ENCODE measurements around the gene SH2D2A.

The SH2D2A gene

DNA sequence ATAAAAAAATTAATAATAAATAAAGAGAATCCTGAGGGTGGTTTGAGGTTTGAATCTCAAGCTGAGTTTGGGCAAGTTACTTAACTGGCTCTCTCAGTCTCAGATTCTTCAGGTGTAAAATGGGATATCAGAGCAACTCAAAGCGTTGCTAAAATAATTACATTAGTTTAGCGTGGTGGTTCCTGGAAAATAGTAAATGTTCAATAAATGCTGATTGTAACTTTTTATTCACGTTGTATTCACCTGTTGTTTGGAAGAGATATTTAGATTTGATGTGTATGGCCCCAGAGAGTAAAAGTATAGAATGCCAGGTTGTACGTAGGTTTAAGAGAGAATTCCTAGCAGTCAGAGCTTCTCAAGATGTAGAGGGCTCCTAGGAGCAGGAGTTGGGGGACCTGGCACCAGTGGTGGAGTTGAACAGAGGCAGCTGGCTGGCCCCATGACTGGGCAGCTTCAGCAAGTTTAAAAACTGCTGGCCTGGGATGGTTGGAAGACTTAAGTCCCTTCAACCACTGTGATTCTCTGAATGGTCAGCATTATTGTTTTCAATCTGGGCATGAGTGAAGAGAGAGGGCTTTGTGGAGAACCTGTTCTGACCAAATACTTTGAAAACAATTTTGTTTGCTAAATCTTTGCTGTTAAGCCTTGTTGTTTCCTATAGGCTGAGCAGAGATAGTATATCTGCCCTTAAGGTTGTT lies 26.9 kb downstream of the SH2D2A start:
- no peaks in the 10 kb centered on the region for H3K27me3 ChIP-seq (ENCODE audit: insufficient read depth, poor library complexity, severe bottlenecking)
- H3K27ac ChIP-seq (ENCODE audit: poor library complexity, severe bottlenecking) = no peak overlapping the region
- H3K36me3 ChIP-seq (ENCODE audit: low read depth) = peaks cover 88% of the 10 kb centered on the region
- DNase-seq (ENCODE audit: low spot score) (no peak), ATAC-seq (ENCODE audit: low read depth) (no peak)
- TF ChIP-seq, protein P1, sequence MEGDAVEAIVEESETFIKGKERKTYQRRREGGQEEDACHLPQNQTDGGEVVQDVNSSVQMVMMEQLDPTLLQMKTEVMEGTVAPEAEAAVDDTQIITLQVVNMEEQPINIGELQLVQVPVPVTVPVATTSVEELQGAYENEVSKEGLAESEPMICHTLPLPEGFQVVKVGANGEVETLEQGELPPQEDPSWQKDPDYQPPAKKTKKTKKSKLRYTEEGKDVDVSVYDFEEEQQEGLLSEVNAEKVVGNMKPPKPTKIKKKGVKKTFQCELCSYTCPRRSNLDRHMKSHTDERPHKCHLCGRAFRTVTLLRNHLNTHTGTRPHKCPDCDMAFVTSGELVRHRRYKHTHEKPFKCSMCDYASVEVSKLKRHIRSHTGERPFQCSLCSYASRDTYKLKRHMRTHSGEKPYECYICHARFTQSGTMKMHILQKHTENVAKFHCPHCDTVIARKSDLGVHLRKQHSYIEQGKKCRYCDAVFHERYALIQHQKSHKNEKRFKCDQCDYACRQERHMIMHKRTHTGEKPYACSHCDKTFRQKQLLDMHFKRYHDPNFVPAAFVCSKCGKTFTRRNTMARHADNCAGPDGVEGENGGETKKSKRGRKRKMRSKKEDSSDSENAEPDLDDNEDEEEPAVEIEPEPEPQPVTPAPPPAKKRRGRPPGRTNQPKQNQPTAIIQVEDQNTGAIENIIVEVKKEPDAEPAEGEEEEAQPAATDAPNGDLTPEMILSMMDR (IDR thresholded peaks at IDR 0.05; ENCODE audit: poor library complexity, severe bottlenecking) = no peak
- no peak overlapping the region for H3K4me3 ChIP-seq (ENCODE audit: severe bottlenecking)
- H3K9me3 ChIP-seq (ENCODE audit: severe bottlenecking) = no peaks in the 10 kb centered on the region
- H3K4me1 ChIP-seq (ENCODE audit: insufficient read depth, poor library complexity, severe bottlenecking) = no peaks in the 10 kb centered on the region

DNA sequence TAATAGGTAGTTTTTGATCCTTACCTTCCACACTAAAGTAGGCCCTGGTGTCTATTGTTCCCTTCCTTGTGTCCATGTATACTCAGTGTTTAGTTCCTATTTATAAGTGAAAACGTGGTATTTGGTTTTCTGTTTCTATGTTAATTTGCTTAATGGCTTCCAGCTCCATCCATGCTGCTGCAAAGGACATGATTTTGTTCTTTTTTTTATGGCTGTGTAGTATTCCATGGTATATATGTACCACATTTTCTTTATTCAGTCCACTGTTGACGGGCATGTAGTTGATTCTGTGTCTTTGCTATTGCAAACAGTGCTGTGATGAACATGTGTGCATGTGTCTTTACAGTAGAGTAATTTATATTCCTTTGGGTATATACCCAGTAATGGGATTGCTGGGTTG lies 28.5 kb downstream of the SH2D2A start:
- Histone ChIP-seq H3K27ac (ENCODE audit: poor library complexity, severe bottlenecking) (no peak overlapping the region), H3K27me3 (ENCODE audit: insufficient read depth, poor library complexity, severe bottlenecking) (no peaks in the 10 kb centered on the region), H3K9me3 (ENCODE audit: severe bottlenecking) (no peaks in the 10 kb centered on the region), H3K4me3 (ENCODE audit: severe bottlenecking) (no peak overlapping the region), H3K36me3 (ENCODE audit: low read depth) (peaks cover 85% of the 10 kb centered on the region), H3K4me1 (ENCODE audit: insufficient read depth, poor library complexity, severe bottlenecking) (no peaks in the 10 kb centered on the region)
- DNase-seq (ENCODE audit: low spot score) (no peak), ATAC-seq (ENCODE audit: low read depth) (no peak)
- TF ChIP-seq, protein P1 (IDR thresholded peaks at IDR 0.05; ENCODE audit: poor library complexity, severe bottlenecking) = no peak

- H3K4me1 ChIP-seq (ENCODE audit: insufficient read depth, poor library complexity, severe bottlenecking) = no peaks in the 10 kb centered on the region
- no peaks in the 10 kb centered on the region for H3K27me3 ChIP-seq (ENCODE audit: insufficient read depth, poor library complexity, severe bottlenecking)
- no peak for DNase-seq (ENCODE audit: low spot score)
- H3K36me3 ChIP-seq (ENCODE audit: low read depth) = peaks cover 87% of the 10 kb centered on the region
- no peak for ATAC-seq (ENCODE audit: low read depth)
- H3K4me3 ChIP-seq (ENCODE audit: severe bottlenecking) = no peak overlapping the region
- no peaks in the 10 kb centered on the region for H3K9me3 ChIP-seq (ENCODE audit: severe bottlenecking)
- TF ChIP-seq, protein P1 (IDR thresholded peaks at IDR 0.05; ENCODE audit: poor library complexity, severe bottlenecking) = no peak
- no peak overlapping the region for H3K27ac ChIP-seq (ENCODE audit: poor library complexity, severe bottlenecking)
Observed at GRCh38 chr1:156786640-156787039, 30.0 kb downstream of the SH2D2A start.

DNA sequence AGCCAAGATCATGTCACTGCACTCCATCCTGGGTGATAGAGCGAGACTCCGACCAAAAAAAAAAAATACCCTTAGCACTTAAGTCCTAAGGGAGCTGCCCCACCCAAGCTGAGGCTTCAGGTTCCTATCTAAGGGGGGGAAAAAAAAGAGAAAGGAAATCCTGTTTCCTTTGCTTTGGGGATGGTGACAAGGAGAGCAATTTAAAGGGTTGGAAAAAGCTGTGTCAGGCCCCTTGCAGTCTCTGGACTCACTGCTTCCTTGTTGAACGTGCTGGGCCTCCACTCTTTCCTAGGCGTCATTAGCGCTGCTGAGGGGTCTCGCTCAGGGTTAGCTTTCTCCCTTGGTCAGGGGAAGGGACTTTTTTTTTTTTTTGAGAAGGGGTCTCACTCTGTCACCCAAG lies 31.2 kb downstream of the SH2D2A start:
- no peak for DNase-seq (ENCODE audit: low spot score)
- H3K4me3 ChIP-seq (ENCODE audit: severe bottlenecking) = no peak overlapping the region
- no peaks in the 10 kb centered on the region for H3K9me3 ChIP-seq (ENCODE audit: severe bottlenecking)
- no peaks in the 10 kb centered on the region for H3K4me1 ChIP-seq (ENCODE audit: insufficient read depth, poor library complexity, severe bottlenecking)
- no peak for ATAC-seq (ENCODE audit: low read depth)
- no peak overlapping the region for H3K27ac ChIP-seq (ENCODE audit: poor library complexity, severe bottlenecking)
- H3K27me3 ChIP-seq (ENCODE audit: insufficient read depth, poor library complexity, severe bottlenecking) = no peaks in the 10 kb centered on the region
- TF ChIP-seq, protein P1 (IDR thresholded peaks at IDR 0.05; ENCODE audit: poor library complexity, severe bottlenecking) = no peak
- H3K36me3 ChIP-seq (ENCODE audit: low read depth) = peaks cover 85% of the 10 kb centered on the region

DNA sequence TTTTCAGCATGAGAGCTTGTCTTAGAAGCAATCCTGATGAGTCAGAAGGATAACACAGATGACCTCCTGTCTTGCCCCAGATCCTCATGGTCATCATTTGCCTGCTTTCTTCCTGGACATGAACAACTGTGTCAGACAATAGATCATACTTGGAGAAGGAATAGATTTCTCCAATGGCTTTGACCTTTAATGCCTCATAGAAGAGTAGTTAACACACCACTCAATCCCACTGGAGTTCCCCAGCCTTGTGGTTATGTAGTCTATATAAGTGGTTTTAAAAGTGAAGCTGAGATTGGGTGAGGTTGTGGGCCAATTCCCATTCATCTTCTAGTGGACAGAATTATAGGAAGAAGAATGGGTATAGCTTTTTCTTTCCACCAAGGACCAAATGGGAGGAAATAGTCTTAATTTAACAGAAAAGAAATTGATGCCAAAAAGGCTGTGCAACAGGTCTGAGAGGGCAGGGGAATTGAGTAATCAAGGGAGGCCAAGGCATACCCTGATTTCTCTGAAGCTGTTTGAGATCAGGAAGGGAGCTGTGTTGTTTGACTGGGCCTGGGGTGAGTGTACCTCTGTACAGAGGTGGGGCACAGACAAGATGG lies 35.0 kb downstream of the SH2D2A start:
- no peak overlapping the region for H3K4me3 ChIP-seq (ENCODE audit: severe bottlenecking)
- H3K4me1 ChIP-seq (ENCODE audit: insufficient read depth, poor library complexity, severe bottlenecking) = no peaks in the 10 kb centered on the region
- H3K27me3 ChIP-seq (ENCODE audit: insufficient read depth, poor library complexity, severe bottlenecking) = no peaks in the 10 kb centered on the region
- DNase-seq (ENCODE audit: low spot score) (no peak), ATAC-seq (ENCODE audit: low read depth) (no peak)
- H3K9me3 ChIP-seq (ENCODE audit: severe bottlenecking) = no peaks in the 10 kb centered on the region
- no peak overlapping the region for H3K27ac ChIP-seq (ENCODE audit: poor library complexity, severe bottlenecking)
- TF ChIP-seq, protein P1 (IDR thresholded peaks at IDR 0.05; ENCODE audit: poor library complexity, severe bottlenecking) = no peak
- peaks cover 57% of the 10 kb centered on the region for H3K36me3 ChIP-seq (ENCODE audit: low read depth)

All from RWPE2 (cell line).